GM18505 (cell line): Measurements from ENCODE around the gene ZC3H4.
"Not testable (repeated sequence)": the region's sequence is repeated elsewhere in the genome, so short reads cannot be mapped to it uniquely, and the experiment has no call there.

Source experiments
- ATAC-seq: cut with Tn5 transposase; IDR thresholded peaks from one replicate; pipeline ENCODE4 v1.9.1; 2021; ENCODE audit not compliant: unreplicated experiment
- POLR2A ChIP-seq: IDR thresholded peaks from 4 replicates; pipeline ENCODE4 v1.6.1; 2011; ENCODE audit warnings: borderline replicate concordance; ENCODE audit not compliant: insufficient read depth, insufficient read length; ENCODE audit errors: extremely low read depth

ZC3H4 gene

DNA sequence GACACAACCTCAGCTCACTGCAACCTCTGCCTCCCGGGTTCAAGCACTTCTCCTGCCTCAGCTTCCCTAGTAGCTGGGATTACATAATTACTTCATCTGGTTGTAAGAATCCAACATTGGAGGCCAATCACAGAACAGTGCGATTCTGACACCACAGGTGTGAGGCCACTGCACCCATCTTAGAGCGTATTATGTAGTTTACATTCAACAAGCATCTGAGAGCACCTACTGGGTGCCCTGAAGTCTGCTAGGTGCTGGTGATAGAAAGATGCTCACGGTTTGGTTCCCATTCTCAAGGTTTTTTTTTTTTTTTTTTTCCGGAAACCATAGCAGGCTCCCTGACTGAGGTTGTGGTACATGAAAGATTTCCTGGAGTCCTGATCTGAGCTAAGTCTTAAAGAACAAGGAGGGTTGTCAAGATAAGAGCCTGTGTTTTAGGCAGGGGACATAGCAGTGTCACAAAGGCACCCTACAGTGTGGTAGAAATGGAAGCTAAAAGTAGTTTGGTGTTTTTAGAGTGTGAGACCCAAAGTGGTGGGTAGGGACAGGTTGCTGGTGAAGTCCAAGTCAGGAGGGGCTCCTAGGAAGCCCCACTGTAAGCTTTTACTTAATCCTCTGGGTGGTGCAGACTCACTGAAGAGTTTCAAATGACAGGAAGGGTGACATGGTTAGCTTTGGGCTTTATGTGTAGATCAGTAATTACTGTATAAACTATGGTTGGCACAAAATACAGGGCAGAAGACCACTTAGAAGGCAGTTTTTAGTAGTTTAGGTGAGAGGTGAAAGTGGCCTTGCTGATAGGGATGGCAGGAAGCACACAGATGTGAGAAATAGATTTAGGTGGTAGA lies 32.3 kb upstream of the ZC3H4 start:
- ATAC-seq, result no peak
- TF ChIP-seq POLR2A, result no peak

DNA sequence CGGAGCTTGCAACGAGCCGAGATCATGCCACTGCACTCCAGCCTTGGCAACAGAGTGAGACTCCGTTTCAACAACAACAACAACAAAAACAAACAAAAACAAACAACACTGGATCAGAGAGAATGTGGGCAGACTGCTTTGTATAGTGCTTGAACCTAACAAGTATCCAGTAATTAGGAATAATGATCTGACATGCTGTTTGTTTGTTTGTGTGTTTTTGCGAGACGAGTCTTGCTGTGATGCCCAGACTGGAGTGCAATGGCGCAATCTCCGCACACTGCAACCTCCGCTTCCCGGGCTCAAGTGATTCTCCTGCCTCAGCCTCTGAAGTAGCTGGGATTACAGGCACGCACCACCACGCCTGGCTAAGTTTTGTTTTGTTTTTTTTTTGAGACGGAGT lies 31.1 kb upstream of the ZC3H4 start:
- TF ChIP-seq POLR2A, result no peak
- ATAC-seq, result no peak

DNA sequence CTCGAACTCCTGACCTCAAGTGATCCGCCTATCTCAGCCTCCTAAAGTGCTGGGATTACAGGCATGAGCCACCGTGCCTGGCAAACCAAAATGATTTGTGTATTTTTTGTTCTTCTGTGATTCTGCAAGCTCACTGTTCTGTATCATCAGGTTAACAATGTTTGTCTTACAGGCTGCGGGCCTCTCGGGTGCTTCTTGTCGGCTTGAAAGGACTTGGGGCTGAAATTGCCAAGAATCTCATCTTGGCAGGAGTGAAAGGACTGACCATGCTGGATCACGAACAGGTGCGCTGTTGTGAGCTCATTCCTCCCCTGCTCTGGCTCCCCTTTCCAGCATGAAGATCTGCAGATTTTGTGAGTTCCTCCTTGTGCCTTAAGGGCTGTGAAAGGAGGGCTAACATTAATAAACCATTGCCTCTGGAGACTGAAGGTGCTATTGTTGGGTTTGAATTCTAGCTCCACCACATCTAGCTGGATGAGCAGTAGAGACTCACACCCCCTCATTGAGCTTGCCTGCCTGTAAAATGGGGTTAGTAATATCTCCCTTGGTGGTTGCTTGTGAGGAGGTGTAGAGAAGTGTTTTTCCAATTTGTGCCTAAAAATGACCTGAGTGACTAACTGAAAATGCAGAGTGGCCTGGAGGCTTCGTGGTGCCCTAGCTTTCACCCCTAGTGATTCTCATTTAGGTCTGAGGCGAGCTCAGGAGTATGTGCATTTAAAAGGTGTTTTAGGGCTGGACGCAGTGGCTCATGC lies 29.9 kb upstream of the ZC3H4 start:
- no peak for TF ChIP-seq POLR2A
- no peak for ATAC-seq

DNA sequence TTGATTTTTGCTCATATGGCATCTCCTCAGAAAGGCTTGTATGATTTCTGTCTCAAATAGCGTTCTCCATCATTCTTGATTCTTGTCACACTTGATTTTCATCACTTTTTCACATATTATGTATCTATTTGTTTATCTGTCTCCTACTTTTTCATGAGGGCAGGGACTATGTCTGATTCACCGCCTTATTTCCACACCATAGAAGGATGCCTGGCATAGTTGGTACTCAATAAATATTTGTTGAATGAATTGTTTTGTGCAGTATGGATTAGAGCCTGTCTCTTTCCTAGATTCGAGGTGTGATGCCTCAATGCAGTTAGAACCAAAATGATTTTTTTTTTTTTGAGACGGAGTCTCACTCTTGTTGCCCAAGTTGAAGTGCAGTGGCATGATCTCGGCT lies 29.2 kb upstream of the ZC3H4 start:
- TF ChIP-seq POLR2A, result no peak
- no peak for ATAC-seq

DNA sequence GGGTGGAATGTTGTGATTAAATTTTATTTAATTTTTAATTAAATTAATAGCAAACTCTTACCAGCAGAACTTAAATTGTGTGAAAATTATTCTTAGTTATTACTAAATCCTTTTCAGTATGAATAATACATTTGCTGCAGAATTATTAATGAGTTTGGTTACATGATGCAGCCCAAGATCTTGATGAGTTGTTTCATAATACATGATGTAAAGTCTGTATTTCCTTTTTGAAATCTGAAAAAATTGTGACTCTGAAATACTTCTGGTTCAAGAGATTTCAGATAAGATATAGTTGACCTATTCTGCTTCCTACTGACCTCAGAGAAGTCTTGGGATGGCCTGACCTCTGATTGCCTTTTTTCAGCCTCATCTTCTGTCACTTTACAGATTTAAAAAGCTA lies 28.1 kb upstream of the ZC3H4 start:
- no peak for TF ChIP-seq POLR2A
- ATAC-seq, result no peak

DNA sequence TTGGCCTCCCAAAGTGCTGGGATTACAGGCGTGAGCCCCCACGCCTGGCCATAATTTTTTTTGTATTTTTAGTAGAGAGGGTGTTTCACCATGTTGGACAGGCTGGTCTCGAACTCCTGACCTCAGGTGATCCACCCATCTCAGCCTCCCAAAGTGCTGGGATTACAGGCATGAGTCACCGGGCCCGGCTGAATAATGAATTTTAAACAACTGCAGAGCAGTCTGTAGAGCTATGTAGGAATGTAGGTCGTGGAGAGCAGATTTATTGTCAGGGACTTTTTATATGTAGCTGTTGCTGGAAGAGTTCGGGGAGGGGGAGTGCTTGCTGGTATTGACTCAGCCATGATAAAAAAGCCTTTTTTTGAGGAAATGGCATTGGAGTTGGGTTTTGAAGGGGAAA lies 27.7 kb upstream of the ZC3H4 start:
- not testable (repeated sequence) for ATAC-seq

DNA sequence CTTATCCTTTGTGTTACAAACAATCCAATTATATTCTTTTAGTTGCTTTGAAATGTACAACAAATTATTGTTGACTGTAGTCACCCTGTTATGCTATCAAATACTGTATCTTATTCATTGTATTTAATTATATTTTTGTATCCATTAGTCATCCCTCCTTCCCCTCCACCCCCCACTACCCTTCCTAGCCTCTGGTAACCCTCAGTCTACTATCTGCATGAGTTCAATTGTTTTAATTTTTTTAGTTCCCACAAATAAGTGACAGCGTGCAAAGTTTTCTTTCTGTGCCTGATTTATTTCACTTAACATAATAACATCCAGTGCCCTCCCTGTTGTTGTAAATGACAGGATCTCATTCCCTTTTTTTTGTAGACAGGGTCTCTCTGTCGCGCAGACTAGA lies 21.6 kb upstream of the ZC3H4 start:
- no peak for TF ChIP-seq POLR2A
- ATAC-seq, result no peak

DNA sequence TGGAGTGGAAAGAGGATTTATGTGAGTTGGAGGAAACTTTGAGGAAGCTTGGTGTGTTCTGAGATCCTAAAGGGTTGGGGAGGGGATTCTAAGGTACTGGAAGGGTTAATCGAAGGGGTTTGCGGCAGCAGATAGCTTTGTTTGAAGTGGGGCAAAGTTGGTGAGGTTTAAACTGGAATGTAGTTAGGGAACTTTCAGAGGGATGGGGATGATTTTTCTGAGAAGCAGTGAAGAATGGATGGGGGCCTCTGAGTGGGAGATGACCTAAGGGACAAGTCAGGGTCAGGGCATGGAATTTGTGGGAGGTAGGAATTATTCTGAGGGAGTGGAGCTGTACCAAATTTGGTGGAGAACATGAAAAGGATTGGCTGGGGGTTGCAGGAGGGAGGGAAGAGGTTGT lies 21.0 kb upstream of the ZC3H4 start:
- no peak for TF ChIP-seq POLR2A
- no peak for ATAC-seq

DNA sequence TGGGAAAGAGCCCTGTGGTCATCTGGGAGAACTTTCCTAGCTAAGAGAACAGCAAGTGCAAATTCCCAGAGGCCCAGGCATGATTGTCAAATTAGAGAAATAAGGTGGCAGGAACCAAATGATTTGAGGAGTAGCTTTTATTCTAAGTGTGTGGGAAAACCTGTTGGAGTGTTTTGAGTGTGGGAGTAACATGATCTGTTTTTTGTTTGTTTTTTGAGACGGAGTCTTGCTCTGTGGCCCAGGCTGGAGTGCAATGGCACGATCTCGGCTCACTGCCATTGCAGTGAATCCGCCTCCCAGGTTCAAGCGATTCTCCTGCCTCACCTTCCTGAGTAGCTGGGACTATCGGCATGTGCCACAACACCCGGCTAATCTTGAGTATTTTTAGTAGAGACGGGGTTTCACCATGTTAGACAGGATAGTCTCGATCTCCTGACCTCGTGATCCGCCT lies 19.5 kb upstream of the ZC3H4 start:
- no peak for TF ChIP-seq POLR2A
- ATAC-seq, result no peak

DNA sequence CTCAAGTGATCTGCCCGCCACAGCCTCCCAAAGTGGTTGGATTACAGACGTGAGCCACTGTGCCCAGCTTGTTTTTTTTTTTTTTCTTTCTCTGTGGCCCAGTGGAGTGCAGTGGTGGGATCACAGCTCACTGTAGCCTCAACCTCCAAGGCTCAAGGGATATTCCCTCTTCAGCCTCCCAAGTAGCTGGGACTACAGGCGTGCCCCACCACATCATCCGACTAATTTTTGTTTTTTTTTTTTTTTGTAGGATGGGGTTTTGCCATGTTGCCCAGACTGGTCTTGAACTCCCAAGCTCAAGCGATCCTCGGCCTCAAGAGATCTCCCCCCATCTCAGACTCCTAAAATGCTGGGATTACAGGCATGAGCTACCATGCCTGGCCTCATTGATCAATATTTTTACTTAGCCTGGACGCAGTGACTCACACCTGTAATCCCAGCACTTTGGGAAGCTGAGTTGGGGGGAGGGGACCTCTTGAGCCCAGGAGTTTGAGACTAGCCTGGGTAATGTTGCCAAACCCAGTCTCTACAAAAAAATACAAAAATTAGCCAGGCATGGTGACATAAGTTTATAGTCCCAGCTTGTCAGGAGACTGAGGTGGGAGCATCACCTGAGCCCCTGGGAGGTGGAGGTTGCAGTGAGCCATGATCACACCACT lies 18.7 kb upstream of the ZC3H4 start:
- TF ChIP-seq POLR2A, result no peak
- no peak for ATAC-seq

DNA sequence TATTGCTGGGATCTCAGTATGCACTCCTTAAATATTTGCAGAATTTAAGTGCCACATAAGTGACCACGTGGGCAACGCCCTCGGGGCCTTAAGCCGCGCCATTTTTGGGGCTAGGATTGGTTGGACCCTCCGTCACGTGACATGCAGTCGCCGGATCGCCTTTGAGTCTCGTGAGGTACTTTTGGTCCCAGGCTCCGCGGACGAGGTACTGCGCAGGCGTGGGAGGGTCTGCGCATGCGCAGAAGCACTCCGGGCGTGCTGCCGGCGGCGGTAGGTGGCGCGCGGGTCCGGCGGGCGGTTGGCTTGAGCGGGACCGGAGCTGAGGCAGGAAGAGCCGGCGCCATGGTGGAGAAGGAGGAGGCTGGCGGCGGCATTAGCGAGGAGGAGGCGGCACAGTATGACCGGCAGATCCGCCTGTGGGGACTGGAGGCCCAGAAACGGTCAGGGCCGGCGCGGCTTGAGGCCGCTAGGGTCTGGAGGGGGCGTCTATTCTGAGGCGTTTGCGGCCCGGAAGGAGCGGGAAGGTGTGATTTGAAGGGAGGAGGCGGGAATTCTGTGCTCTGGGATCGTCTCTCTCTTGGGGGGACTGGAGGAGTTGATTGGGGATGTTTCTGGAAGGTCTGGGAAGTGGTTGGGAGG lies 17.1 kb upstream of the ZC3H4 start, which contains the start of gene SAE1:
Gene SAE1, plus strand, starts transcription at position 247 of the 639 bp plus-strand sequence. Its CDS starts 96 bp downstream, at position 343.
- TF ChIP-seq POLR2A, result peak; percentile 81
- ATAC-seq, result peak; percentile 91

DNA sequence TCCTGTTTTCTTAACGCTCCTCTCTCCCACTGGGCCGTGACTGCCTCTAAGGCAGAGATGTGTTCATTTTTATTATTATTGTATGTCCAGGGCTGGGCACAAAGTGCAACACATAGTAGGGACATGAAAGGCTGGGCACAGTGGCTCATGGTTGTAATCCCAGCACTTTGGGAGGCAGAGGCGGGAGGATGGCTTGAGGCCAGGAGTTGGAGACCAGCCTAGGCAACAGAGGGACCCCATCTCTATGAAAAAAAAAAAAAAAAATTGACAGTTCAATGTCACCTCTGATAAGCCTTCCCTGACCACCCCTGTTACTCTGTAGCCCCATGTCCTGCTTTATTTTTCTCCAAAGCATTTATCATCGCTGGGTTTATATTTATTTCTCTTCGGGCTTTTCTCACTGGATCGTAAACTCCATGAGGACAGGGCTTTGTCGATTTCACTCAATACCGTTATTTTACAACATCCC lies 16.6 kb upstream of the ZC3H4 start:
- no peak for ATAC-seq
- TF ChIP-seq POLR2A, result no peak

DNA sequence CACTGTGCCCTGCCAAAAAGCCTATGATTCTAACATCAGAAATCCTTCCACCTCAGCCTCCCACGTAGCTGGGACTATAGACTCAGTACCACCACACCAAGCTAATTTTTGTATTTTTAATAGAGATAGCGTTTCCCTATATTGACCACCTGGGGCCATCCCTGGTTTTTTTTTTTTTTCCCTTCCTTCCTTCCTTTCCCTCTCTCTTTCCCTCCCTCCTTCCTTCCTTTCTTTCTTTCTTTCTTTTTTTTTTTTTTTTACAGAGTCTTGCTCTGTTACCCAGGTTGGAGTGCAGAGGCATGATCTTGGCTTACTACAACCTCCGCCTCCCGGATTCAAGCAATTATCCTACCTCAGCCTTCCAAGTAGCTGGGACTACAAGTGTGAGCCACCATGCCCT lies 16.0 kb upstream of the ZC3H4 start:
- no peak for ATAC-seq
- TF ChIP-seq POLR2A, result no peak
